HepG2 (cell line): Measurements from ENCODE around the gene ARPIN. TPM values are rescaled to one million over a fixed set of nuclear protein-coding genes. Genes with fewer than 3 reads are reported as not detected.

Experiments
- CCDC6 ChIP-seq: sonication (generic); formaldehyde crosslinking; IDR thresholded peaks from 2 replicates; pipeline ENCODE4 v1.8.1; 2022; ENCODE audit warnings: mild to moderate bottlenecking, missing genetic modification reagents, moderate library complexity
- FOXA1 ChIP-seq, 2 experiments: fragments of 450-650 bp in 1 of 2; sonication (generic) in 1 of 2; formaldehyde crosslinking in 1 of 2; IDR thresholded peaks; 2 replicates each; pipeline versions ENCODE4 v1.4.0 to v1.6.1; 2016 to 2020; ENCODE audit warnings: missing genetic modification reagents in 1 of 2
- FOXA3 ChIP-seq: IDR thresholded peaks from 2 replicates; pipeline ENCODE4 v1.6.1; 2016; ENCODE audit warnings: missing genetic modification reagents, missing compliant biosample characterization
- KLF13 ChIP-seq: sonication (generic); formaldehyde crosslinking; IDR thresholded peaks from 2 replicates; pipeline ENCODE4 v1.4.0; 2020; ENCODE audit warnings: mild to moderate bottlenecking, missing genetic modification reagents
- SIX1 ChIP-seq: sonication (generic); formaldehyde crosslinking; IDR thresholded peaks from 2 replicates; pipeline ENCODE4 v1.4.0; 2020; ENCODE audit warnings: missing genetic modification reagents, borderline replicate concordance
- SP1 ChIP-seq, 2 experiments: fragments of 450-650 bp in 1 of 2; sonication (generic) in 1 of 2; formaldehyde crosslinking in 1 of 2; IDR thresholded peaks; 2 replicates each; pipeline versions ENCODE4 v1.4.0 to v1.6.1; 2016 to 2020; ENCODE audit warnings: missing genetic modification reagents in 1 of 2
- ZBTB8A ChIP-seq: sonication (generic); formaldehyde crosslinking; IDR thresholded peaks from 2 replicates; pipeline ENCODE4 v1.4.0; 2020; ENCODE audit warnings: mild to moderate bottlenecking, low read depth, missing genetic modification reagents, borderline replicate concordance
- ZNF224 ChIP-seq: sonication (generic); formaldehyde crosslinking; IDR thresholded peaks from 2 replicates; pipeline ENCODE4 v1.5.0; 2020; ENCODE audit warnings: mild to moderate bottlenecking, missing genetic modification reagents
- ZNF460 ChIP-seq: sonication (generic); formaldehyde crosslinking; IDR thresholded peaks from 2 replicates; pipeline ENCODE4 v1.5.1; 2020; ENCODE audit warnings: missing genetic modification reagents, mild to moderate bottlenecking, borderline replicate concordance
- ZNF556 ChIP-seq: sonication (generic); formaldehyde crosslinking; IDR thresholded peaks from 2 replicates; pipeline ENCODE4 v1.4.0; 2020; ENCODE audit warnings: mild to moderate bottlenecking, missing genetic modification reagents, borderline replicate concordance
- polyA plus RNA-seq, 8 experiments: library from polyadenylated mRNA; depleted of rRNA in 3 of 8; stranded (reverse) in 7 of 8; unstranded in 1 of 8; fragments of >200 nt; fragmentation: Illumina TruSeq in 4 of 8; extraction: Trizol in 4 of 8; gene quantifications; 2 replicates each; pipeline versions ENCODE4 v1.2.1 to v1.2.3, GENCODE V29; 2011 to 2016; ENCODE audit warnings: low read depth in 4 of 8, missing spikeins in 1 of 8, mixed read lengths in 1 of 8; ENCODE audit not compliant: insufficient read depth in 1 of 8
- total RNA-seq, 5 experiments: library from RNA; depleted of rRNA; stranded (reverse); fragments of >200 nt; fragmentation: Illumina TruSeq; extraction: Trizol; gene quantifications; 2 replicates each; pipeline ENCODE4 v1.2.3, GENCODE V29; 2016; ENCODE audit warnings: low read depth in 1 of 5
- TF ChIP-seq, protein P1 (sequence below): IDR thresholded peaks from 2 replicates; pipeline ENCODE4 v1.6.1; 2016; ENCODE audit warnings: low read depth, control low read depth
- TF ChIP-seq, protein P2 (sequence below): sonication (generic); formaldehyde crosslinking; IDR thresholded peaks from 2 replicates; pipeline ENCODE4 v1.8.1; 2022; ENCODE audit warnings: low read depth, mild to moderate bottlenecking, missing genetic modification reagents
- TF ChIP-seq, protein P3 (sequence below): sonication (generic); formaldehyde crosslinking; IDR thresholded peaks from one replicate; pipeline ENCODE4 v1.5.1; 2020; ENCODE audit warnings: mild to moderate bottlenecking, missing genetic modification reagents; ENCODE audit errors: not compliant biosample characterization

ARPIN gene
- total and polyA plus RNA-seq, 2 of the 13 experiments (the other 11 are each of a cell fraction or from before 2014, with no cell fraction given) = 2.8 to 5.0 TPM

- TF ChIP-seq CCDC6 (CRISPR knock-in tag) (no peak), ZBTB8A (no peak), ZNF460 (no peak), ZNF556 (CRISPR knock-in tag) (no peak), ZNF224 (CRISPR knock-in tag) (no peak), FOXA3 (CRISPR knock-in tag) (no peak), FOXA1 (IDR thresholded peaks at IDR 0.05) (no peak), FOXA1 (CRISPR knock-in tag; IDR thresholded peaks at IDR 0.05) (no peak), SIX1 (CRISPR knock-in tag) (no peak), KLF13 (no peak), SP1 (IDR thresholded peaks at IDR 0.05) (no peak), SP1 (CRISPR knock-in tag; IDR thresholded peaks at IDR 0.05) (no peak)
- TF ChIP-seq, protein P1, sequence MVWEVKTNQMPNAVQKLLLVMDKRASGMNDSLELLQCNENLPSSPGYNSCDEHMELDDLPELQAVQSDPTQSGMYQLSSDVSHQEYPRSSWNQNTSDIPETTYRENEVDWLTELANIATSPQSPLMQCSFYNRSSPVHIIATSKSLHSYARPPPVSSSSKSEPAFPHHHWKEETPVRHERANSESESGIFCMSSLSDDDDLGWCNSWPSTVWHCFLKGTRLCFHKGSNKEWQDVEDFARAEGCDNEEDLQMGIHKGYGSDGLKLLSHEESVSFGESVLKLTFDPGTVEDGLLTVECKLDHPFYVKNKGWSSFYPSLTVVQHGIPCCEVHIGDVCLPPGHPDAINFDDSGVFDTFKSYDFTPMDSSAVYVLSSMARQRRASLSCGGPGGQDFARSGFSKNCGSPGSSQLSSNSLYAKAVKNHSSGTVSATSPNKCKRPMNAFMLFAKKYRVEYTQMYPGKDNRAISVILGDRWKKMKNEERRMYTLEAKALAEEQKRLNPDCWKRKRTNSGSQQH = no peak
- TF ChIP-seq, protein P2, sequence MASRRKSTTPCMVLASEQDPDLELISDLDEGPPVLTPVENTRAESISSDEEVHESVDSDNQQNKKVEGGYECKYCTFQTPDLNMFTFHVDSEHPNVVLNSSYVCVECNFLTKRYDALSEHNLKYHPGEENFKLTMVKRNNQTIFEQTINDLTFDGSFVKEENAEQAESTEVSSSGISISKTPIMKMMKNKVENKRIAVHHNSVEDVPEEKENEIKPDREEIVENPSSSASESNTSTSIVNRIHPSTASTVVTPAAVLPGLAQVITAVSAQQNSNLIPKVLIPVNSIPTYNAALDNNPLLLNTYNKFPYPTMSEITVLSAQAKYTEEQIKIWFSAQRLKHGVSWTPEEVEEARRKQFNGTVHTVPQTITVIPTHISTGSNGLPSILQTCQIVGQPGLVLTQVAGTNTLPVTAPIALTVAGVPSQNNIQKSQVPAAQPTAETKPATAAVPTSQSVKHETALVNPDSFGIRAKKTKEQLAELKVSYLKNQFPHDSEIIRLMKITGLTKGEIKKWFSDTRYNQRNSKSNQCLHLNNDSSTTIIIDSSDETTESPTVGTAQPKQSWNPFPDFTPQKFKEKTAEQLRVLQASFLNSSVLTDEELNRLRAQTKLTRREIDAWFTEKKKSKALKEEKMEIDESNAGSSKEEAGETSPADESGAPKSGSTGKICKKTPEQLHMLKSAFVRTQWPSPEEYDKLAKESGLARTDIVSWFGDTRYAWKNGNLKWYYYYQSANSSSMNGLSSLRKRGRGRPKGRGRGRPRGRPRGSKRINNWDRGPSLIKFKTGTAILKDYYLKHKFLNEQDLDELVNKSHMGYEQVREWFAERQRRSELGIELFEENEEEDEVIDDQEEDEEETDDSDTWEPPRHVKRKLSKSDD (CRISPR knock-in tag) = no peak
- TF ChIP-seq, protein P3, sequence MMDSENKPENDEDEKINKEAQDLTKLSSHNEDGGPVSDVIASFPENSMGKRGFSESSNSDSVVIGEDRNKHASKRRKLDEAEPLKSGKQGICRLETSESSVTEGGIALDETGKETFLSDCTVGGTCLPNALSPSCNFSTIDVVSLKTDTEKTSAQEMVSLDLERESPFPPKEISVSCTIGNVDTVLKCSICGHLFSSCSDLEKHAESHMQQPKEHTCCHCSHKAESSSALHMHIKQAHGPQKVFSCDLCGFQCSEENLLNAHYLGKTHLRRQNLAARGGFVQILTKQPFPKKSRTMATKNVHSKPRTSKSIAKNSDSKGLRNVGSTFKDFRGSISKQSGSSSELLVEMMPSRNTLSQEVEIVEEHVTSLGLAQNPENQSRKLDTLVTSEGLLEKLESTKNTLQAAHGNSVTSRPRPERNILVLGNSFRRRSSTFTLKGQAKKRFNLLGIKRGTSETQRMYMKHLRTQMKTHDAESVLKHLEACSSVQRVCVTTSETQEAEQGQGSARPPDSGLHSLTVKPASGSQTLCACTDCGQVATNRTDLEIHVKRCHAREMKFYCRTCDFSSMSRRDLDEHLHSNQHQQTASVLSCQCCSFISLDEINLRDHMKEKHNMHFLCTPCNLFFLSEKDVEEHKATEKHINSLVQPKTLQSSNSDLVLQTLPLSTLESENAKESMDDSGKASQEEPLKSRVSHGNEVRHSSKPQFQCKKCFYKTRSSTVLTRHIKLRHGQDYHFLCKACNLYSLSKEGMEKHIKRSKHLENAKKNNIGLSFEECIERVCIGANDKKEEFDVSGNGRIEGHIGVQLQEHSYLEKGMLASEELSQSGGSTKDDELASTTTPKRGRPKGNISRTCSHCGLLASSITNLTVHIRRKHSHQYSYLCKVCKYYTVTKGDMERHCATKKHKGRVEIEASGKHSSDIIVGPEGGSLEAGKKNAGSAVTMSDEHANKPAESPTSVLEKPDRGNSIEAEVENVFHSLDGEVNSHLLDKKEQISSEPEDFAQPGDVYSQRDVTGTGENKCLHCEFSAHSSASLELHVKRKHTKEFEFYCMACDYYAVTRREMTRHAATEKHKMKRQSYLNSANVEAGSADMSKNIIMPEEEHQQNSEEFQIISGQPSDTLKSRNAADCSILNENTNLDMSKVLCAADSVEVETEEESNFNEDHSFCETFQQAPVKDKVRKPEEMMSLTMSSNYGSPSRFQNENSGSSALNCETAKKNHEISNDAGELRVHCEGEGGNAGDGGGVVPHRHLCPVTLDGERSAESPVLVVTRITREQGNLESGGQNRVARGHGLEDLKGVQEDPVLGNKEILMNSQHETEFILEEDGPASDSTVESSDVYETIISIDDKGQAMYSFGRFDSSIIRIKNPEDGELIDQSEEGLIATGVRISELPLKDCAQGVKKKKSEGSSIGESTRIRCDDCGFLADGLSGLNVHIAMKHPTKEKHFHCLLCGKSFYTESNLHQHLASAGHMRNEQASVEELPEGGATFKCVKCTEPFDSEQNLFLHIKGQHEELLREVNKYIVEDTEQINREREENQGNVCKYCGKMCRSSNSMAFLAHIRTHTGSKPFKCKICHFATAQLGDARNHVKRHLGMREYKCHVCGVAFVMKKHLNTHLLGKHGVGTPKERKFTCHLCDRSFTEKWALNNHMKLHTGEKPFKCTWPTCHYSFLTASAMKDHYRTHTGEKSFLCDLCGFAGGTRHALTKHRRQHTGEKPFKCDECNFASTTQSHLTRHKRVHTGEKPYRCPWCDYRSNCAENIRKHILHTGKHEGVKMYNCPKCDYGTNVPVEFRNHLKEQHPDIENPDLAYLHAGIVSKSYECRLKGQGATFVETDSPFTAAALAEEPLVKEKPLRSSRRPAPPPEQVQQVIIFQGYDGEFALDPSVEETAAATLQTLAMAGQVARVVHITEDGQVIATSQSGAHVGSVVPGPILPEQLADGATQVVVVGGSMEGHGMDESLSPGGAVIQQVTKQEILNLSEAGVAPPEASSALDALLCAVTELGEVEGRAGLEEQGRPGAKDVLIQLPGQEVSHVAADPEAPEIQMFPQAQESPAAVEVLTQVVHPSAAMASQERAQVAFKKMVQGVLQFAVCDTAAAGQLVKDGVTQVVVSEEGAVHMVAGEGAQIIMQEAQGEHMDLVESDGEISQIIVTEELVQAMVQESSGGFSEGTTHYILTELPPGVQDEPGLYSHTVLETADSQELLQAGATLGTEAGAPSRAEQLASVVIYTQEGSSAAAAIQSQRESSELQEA (CRISPR knock-in tag) = no peak
Measured at GRCh38 chr15:89903015-89903857, 9.5 kb downstream of the ARPIN start (continued).
